GM18861 (cell line): Measurements from ENCODE around the gene SLC1A2.
A peak's percentile ranks its signal among the peaks of the same experiment; 100 is the strongest.

Experiments
- ATAC-seq: cut with Tn5 transposase; IDR thresholded peaks from one replicate; pipeline ENCODE4 v1.9.1; 2021; ENCODE audit not compliant: unreplicated experiment

SLC1A2 gene

GRCh38 chr11:35330156-35330889, 89.0 kb downstream of the SLC1A2 start:
- no peak for ATAC-seq

- ATAC-seq: no peak
Measured at GRCh38 chr11:35327829-35328228, 91.5 kb downstream of the SLC1A2 start.

GRCh38 chr11:35326266-35326879, 93.0 kb downstream of the SLC1A2 start:
- no peak for ATAC-seq

- no peak for ATAC-seq
Measured at GRCh38 chr11:35324981-35325380, 94.4 kb downstream of the SLC1A2 start.

- ATAC-seq: no peak
Measured at GRCh38 chr11:35324183-35324886, 95.0 kb downstream of the SLC1A2 start.

GRCh38 chr11:35323076-35323868, 96.1 kb downstream of the SLC1A2 start:
- no peak for ATAC-seq

GRCh38 chr11:35322318-35322979, 96.9 kb downstream of the SLC1A2 start:
- ATAC-seq: no peak

GRCh38 chr11:35321532-35322317, 97.6 kb downstream of the SLC1A2 start:
- no peak for ATAC-seq

GRCh38 chr11:35321111-35321510, 98.2 kb downstream of the SLC1A2 start:
- ATAC-seq: no peak

- no peak for ATAC-seq
Measured at GRCh38 chr11:35318977-35319925, 100.1 kb downstream of the SLC1A2 start.

GRCh38 chr11:35318309-35318708, 101.0 kb downstream of the SLC1A2 start:
- no peak for ATAC-seq

- no peak for ATAC-seq
Measured at GRCh38 chr11:35317253-35317652, 102.1 kb downstream of the SLC1A2 start.

GRCh38 chr11:35316161-35316560, 103.2 kb downstream of the SLC1A2 start:
- no peak for ATAC-seq

- ATAC-seq: no peak
Measured at GRCh38 chr11:35313760-35314153, 105.6 kb downstream of the SLC1A2 start.

GRCh38 chr11:35313066-35313759, 106.1 kb downstream of the SLC1A2 start:
- ATAC-seq: peak; percentile 92

- no peak for ATAC-seq
Measured at GRCh38 chr11:35311331-35311730, 108.0 kb downstream of the SLC1A2 start.

GRCh38 chr11:35308157-35308556, 111.2 kb downstream of the SLC1A2 start:
- no peak for ATAC-seq

GRCh38 chr11:35307221-35307621, 112.1 kb downstream of the SLC1A2 start:
- ATAC-seq: no peak
